Left renal cortex interstitium (tissue), 4 donors: Measurements from ENCODE around the gene RNF130. TPM values are rescaled to one million over a fixed set of nuclear protein-coding genes. Genes with fewer than 3 reads are reported as not detected.
A peak's percentile ranks its signal among the peaks of the same experiment; 100 is the strongest.
"Not testable (repeated sequence)": the region's sequence is repeated elsewhere in the genome, so short reads cannot be mapped to it uniquely, and the experiment has no call there.

Experiments
- DNase-seq, 4 donors: peaks; one replicate each; pipeline ENCODE4 v3.0.0-alpha.2; 2013; ENCODE audit warnings: low read depth in 4 of 4, low spot score in 2 of 4, missing footprints in 1 of 4
- polyA plus RNA-seq, 4 donors: library from polyadenylated mRNA; unstranded; fragments of 120-200 nt; gene quantifications; one replicate each; pipeline ENCODE4 v1.2.1, GENCODE V29; 2013; ENCODE audit not compliant: insufficient read length in 4 of 4

The RNF130 gene
- polyA plus RNA-seq, 4 donors: 71.0 to 77.0 (median 74.7) TPM

DNA sequence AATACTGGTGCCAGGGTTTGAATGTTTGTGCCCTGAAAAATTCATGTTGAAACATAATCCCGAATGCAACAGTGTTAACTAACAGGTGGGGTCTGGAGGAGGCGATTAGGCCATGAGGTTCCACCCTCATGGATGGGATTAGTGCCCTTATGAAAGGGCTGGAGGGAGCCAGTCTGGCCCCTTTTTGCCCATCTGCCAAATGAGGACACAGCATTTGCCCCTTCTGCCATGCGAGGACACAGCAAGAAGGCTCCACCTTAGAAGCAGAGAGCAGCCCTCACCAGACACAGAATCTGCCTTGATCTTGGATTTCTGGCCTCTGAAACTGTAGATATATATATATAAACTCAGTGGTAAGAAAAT is 32.6 kb upstream of the RNF130 start:
- no peak for DNase-seq

DNA sequence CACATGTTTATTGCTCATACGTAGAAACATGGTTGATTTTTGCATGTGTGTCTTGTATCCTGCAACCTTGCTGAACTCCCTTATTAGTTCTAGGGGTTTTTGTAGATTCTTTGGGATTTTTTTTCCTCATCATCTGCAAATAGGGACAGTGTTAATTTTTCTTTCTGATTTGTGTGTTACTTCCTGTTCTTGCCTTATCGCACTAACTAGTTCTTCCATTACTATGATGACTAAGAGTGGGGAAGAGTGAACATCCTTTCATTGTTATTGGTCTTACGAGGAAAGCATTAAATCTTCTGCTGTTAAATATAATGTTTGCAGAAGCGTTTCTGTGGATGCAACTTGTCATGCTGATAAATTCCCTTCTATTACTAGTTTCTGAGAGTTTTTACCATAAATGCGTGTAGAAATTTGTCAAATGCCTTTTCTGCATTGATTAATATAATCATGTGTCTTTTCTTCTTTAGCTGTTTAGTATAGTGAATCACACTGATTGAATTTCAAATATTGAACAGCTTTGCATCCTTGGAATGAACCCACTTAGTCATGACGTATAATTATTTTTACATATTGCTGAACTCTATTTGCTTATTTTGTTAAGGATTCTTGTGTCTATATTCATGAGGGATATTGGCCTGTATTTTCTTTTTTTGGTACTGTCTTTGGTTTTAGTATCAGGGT is 32.1 kb upstream of the RNF130 start:
- DNase-seq: no peak

DNA sequence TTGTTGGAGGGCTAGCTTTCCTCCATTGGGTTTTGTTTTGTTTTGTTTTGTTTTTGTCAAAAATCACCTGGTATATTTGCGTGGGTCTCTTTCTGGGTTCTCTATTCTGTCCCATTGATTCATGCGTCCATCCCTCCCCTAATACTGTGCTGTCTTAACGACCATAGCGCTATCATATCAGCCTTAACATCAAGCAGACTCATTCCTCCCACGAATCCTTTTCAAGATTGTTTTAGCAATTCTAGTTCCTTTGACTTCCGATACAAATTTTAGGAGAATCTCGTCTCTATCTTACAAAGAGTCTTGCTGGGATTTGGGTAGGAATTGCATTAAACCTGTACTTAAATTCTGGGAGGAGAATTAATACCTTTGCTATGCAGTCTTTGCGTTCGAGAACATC is 31.1 kb upstream of the RNF130 start:
- DNase-seq: no peak

DNA sequence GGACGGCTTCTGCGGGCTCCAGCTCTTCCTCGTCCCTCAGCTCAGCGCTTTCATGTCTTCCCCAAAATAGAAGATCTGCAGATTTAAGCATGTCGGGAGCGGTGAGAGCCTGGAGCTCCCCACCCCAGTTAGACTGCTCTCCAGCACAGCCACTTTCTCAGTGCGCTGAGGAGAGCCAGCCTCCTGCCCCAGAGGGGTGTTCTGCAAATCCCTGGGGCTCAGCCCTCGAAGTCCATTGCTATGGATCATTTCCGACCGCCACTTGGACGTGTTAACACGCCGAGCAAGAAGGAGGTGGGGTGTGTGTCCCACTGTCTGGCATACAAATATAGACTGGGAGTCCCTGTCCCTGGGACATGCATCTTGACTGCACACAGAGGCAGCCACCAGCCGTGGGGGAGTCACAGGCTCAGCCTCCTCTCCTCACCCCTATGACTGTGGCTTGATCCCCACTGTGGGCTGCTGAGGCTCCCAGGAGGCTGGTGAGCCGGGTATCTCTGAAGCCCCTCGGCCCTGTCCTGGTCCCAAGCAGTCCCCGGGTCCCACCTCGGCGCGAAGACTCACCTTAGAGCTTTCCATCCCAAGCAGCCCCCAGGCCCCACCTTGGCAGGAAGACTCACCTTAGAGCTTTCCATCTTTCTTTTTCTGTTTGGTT is 30.0 kb upstream of the RNF130 start:
- DNase-seq: no peak

DNA sequence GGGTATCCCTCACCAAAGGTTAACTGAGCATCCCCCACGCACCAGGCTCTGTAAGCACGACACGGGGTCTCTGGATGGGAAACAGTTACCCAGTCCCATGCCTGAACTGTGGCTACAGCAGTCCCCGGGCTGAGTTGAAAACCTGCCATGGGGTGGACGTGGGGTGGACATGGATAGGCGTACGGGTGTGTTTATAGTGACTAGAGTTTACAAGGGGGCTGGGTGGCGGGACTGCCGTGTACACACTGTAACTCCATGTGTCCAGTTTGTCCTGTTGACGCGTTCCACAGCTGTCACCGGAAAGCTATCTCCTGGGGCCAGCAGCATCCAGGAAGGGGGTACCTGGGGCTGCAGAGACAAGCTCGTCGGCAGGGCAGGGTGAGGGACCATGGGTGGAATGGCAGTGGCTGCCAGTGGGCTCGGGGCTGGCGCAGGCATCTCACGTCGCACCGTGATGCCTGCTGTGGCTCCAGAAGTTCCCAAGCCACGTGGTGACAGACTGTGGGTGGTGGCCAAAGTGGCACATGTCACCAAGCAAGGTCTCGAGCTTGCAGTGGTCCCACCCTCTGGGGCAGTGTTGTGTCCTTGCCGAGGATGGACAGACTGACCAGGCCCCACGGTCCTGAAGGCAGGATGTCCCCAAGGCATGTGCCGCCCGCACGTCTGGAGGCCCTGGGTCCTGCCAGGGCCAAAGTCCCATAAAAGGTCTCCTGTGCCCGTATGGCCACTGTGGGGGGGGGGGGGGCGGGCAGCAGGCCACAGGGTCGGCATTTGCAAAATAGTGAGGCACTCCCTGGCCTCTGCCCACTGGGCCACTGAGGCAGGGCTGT is 29.3 kb upstream of the RNF130 start:
- no peak for DNase-seq

DNA sequence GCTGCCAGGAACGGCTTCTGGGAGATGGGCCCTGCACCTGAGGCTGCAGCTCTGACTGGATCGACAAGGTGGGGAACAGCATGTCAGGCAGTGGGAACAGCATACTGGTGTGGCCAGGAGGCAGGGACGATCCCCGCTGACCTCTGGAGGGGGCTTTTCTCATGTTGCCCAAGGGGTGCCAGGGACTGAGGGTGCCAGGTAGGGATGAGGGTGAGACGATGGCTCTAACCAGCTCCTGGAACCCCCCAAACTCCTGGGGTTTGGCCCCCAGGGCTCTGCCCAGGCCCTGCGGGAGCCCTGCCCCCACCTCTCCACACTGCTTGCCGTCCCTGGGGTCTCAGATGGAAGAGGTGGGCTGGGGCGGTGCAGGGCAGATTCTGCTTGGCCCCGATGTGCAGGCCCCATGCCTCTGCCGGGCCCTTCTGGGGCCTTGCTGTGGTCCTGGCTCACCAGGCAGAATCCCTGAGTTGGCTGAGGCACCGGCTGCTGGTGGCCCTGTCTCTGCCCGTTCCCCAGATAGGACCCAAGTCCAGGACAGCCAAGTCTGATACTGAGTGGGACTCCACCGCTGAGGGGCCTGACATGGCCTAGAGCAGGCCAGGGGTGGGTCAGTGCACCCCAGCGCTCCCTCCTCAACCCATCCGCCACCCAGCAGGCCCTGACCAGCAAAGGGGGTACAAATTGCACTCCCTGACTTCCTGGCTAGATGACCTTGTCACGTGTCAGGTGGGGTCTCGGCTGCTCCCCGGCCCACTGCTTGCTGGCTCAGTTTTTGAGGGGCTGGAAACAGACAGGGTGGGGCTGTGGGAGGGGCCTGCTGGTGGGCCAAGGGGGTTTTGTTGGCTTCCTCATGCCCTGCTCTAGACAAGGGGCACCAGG is 28.4 kb upstream of the RNF130 start:
- DNase-seq: no peak

DNA sequence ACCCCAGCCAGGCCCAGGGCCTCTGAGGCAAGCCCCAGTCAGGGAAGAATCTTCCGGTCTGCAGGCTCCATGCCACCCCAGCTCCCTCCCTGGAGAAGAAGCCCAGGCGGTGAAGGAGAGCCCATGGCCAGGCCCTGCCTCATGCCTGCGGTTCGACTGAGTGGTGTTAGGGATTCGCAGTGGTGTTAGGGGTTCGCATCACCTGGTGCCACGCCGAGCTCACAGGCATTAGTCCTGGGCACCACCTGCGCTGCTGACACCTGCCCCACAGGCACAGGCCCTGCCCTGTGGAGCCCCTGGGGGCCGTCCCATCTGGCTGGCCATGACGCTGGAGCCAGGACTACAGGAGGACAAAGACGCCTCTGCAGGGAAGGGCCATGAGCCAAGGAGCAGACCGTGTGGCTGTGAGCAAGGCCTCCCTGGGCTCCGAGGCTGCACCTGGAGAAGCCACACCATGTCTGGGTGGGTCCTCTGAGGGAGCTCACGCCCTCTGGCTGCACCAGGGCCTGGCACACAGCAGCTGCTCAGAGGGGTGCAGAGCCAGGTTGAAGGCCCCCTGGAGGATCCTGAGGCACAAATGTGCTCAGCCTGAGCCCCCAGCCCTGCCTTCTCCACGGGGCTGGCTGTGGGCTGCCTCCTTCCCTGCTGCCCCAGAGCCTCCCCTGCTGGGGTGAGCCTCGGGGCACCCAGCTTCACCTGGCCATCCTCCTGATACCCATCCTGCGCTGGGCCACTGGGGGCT is 27.6 kb upstream of the RNF130 start:
- no peak for DNase-seq

DNA sequence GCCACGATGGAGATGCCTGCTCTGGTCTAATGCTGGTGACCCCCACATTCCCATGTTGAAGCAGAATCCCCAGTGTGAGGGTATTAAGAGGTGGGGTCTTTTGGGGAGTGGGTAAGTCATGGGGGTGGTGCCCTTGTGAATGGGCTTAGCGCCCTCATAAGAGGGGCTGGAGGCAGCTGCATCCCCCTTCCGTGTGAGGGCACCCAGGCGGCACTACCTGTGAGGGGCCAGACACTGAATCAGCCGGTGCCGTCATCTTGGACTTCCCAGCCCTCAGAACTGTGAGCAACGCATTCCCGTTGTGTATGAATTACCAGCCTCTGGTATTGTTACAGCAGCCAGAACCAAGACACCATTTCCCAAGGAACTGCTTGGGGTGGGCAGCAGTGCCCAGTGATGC is 27.0 kb upstream of the RNF130 start:
- DNase-seq: no peak

DNA sequence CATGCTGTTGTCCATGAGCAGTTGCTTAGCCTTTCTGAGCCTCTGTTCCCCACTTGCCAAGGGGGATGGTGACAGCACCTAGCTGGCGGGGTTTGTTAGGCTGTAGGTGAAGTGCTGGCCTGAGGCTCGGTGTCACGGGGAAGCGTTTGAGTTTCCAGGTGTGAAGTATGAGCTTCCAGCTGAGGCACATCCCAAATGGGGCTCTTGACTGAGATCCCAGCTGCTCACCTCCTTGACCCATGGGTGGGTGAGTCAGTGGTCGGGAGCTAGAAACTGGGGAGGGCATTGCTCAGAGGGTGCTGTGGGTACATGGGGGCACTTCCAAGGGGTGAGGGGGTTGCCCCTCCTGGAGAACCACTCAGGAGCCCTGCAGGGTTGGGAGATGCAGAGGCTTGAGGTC is 26.4 kb upstream of the RNF130 start:
- DNase-seq: no peak

DNA sequence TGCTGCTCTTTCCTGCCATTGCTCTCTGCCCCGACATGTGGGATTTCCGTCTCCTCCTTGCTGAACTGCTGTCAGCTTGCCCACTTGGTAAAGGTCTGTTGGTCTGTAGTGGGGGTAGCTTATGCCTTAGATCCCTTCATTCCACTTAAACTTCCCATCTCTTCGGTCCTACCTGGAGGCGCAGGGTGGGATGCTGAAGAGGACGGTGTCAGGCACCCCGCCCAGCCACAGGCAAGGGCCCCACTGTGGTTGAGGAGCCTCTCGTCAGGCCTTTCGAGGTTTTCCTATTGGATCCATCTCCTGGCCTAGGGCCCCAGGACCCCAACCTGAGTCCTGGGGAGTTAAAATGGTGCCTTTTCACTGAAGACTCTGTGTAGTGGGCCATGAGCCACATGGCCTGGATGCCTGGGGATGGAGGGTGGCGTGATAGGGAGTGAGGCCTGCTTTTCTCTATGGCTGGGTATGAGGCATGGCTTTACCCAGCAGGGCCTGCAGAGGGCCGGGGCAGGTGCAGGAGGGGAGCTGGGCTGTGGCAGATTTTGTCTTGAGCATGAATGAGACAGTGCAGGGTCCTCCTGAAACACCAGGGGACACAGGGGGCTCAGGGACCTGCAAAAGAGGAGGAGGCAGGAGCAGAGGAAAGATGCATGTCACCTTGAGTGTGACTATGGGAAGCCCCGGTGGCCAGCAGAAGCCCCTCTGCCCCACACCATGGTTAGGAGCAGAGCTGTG is 25.8 kb upstream of the RNF130 start:
- DNase-seq: no peak

DNA sequence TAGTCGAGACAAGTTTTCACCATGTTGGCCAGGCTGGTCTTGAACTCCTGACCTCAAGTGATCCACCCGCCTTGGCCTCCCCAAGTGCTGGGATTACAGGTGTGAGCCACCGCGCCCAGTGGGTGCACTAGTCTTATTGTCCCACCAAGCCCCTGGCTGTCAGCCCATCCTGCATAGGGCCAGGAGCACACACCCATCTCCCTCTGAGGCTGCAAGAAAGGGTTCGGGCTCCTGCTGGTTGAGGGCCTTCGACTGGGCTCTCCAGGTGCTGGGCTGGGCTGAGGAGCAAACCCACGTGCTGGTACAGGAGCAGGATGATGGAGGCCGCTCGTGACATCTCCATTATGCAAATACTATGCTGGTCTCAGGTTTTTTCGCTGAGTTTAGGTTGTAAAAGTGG is 25.1 kb upstream of the RNF130 start:
- no peak for DNase-seq

DNA sequence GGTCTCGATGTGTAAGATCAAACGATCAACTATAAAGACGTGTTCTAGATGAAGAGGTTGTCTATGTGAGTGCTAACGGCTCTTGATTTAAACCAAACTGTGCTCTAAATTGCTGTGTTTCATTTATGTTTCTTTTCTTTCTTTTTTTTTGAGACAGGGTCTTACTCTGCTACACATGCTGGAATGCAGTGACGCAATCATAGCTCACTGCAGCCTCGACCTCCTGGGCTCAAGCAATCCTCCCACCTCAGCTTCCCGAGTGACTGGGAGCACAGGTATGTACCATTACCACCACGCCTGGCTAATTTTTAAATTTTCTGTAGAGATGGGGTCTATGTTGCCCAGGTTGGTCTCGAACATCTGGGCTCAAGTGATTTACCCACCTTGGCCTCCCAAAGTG is 24.0 kb upstream of the RNF130 start:
- DNase-seq: no peak

DNA sequence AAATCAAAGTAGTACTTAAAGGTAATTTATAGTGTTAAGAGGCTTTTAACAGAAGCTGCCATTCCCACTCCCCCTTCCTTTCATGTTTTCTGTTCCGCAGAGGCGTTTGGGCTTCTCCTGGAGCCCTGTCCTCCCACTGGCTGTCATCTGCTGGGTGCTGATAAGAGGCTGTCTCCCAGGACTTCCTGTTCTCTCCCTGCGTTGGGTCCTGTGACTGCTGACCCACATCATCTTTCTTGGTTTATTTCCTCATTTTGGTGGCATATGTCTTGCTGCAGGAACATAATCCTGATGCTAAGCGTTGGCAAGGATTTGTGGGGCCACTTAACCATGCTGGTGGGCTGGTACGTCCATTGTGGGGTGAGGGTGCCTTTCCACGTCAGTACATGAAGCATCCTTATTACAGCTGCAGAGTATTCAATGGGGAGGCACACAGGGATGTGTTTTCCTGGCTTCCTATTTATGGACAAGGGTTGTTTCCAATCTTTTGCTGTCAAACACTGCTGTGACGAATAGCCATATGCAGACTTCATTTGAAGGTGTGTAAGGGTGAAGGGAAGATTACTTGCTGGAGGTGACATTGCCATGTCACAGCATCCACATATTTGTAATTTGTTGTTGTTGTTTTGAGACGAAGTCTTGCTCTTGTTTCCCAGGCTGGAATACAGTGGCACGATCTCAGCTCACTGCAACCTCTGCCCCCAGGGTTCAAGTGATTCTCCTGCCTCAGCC is 22.3 kb upstream of the RNF130 start:
- DNase-seq: no peak

DNA sequence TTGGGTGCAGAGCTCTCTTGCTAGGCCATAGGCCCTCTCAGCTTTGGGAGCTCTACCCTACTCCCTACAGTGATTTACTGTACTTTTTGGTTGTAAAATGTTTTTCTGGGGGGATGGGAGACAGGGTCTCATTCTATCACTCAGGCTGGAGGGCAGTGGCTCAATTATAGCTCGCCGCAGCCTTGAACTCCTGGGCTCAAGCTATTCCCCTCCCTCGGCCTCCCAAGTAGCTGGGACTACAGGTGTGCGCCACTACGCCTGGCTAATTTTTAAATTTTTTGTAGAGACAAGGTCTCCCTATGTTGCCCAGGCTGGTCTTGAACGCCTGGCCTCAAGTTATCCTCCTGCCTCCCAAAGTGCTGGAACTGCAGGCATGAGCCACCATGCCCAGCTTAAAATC is 21.7 kb upstream of the RNF130 start:
- DNase-seq: no peak

DNA sequence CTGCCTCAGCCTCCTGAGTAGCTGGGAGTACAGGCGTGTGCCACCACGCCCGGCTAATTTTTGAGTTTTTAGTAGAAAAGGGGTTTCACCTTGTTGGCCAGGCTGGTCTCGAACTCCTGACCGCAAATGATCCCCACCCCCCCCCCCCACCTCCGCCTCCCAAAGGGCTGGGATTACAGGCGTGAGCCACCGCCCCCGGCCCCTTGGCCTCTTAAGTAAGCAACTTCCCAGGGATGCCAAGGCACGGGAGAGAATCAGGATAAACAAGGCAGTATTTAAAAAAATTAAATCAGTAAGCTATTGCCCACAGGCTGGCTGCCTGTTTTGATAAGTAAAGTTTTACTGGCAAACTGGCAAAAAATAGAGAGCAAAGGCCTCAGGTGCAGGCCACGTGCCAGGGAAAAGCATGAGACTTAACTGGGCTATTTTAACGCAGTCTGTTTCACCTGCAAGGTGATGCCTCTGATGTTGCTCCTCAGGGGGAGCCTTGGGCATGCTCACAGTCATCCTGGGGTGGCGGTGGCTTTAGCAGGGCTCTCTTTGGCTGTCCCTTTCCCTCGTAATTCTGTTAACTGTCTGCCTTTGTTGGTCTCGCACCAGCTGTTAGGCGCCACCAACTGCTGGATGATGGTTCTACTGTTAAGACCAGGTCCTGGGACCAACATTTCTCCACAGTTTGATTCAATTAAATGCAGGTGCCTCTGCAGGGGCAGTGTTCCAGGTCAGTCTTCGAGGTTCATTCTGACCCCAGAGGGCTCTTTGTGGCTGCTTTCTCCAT is 19.4 kb upstream of the RNF130 start:
- DNase-seq: no peak

DNA sequence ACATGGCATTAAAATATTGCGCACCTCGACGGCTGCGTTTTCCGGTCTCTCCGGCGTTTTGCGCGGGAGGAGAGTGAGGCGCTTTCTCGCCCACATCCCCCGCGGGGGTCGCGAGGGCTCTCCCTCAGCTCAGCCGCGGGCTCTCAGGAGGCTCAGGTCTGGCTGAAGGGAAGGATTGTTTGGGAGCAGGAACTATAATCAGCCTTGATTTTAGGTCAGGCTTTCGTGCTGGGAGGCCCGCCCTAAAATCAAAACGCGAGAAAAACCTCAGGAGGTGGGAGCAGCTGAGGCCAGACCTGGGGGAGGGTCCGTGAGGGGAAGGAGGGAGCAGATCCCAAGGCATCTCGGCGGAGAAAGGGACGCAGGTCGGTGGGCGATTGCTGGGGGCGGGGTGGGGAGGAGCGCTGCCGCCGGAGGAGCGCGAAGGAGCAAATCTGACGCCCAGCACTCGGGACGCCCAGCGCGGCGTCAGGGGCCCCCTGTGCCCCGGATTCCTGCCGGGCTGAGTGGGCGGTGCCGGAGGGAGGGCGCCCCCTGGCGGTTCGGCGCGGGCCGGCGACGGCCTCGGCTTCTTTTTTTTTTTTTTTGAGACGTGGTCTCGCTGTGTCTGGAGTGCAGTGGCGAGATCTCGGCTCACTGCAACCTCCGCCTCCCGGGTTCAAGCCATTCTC is 18.7 kb upstream of the RNF130 start:
- peak in 3 of 4 donors; percentile 58 to 68 (median 67) for DNase-seq

DNA sequence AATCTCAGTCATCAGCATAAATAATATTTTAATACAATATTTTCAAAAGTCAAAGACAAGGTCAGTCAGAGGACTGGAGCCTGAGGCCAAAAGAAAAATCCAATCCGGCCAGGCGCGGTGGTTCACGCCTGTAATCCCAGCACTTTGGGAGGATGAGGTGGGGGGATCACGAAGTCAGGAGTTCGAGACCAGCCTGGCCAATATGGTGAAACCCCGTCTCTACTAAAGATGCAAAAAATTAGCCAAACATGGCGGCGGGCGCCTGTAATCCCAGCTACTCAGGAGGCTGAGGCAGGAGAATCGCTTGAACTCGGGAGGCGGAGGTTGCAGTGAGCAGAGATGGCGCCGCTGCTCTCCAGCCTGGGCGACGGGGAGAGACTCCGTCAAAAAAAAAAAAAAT is 18.1 kb upstream of the RNF130 start:
- not testable (repeated sequence) for DNase-seq
